Upper lobe of right lung (tissue), 1 donor: ENCODE data around the gene TROAP. TPM values are rescaled to one million over a fixed set of nuclear protein-coding genes. Genes with fewer than 3 reads are reported as not detected.

ENCODE experiments used
- ATAC-seq: fragments of 200-7000 bp; cut with Tn5 transposase; one replicate; pipeline ENCODE4 v1.9.1; 2020; ENCODE audit warnings: mild to moderate bottlenecking, moderate library complexity
- DNase-seq: peaks from one replicate; pipeline ENCODE4 v3.0.0-alpha.2; 2020
- H3K27ac ChIP-seq: fragments of 200-600 bp; one replicate; pipeline ENCODE4 v1.8.0; 2022
- H3K27me3 ChIP-seq: fragments of 200-600 bp; one replicate; pipeline ENCODE4 v1.8.0; 2022; ENCODE audit warnings: mild to moderate bottlenecking
- H3K36me3 ChIP-seq: fragments of 200-600 bp; one replicate; pipeline ENCODE4 v1.8.0; 2022
- H3K4me1 ChIP-seq: fragments of 200-600 bp; one replicate; pipeline ENCODE4 v1.8.0; 2022
- H3K4me3 ChIP-seq: fragments of 200-600 bp; one replicate; pipeline ENCODE4 v1.8.0; 2022; ENCODE audit warnings: mild to moderate bottlenecking
- H3K9me3 ChIP-seq: fragments of 200-600 bp; one replicate; pipeline ENCODE4 v1.8.0; 2022
- CTCF ChIP-seq: fragments of 200-600 bp; IDR thresholded peaks from one replicate; pipeline ENCODE4 v1.8.0; 2022; ENCODE audit warnings: antibody characterized with exemption
- intact Hi-C: fragments of 100-400 bp; cut with DNase I; formaldehyde crosslinking; loops from one replicate; pipeline ENCODE4 v1.11.0; 2022
- total RNA-seq: library from RNA; stranded (reverse); fragmentation: NEBNext Ultra II Directional; extraction: Animal tissue kit (Norgen Biotek cat#: 25700); gene quantifications from one replicate; pipeline ENCODE4 v1.2.1, GENCODE V29; 2021
- donor health status: DM: no; HTN: yes; CAD: no; lungs with severe emphysema.

The TROAP gene
- total RNA-seq, 1 donor from 2014 or later = 0.96 TPM

DNA sequence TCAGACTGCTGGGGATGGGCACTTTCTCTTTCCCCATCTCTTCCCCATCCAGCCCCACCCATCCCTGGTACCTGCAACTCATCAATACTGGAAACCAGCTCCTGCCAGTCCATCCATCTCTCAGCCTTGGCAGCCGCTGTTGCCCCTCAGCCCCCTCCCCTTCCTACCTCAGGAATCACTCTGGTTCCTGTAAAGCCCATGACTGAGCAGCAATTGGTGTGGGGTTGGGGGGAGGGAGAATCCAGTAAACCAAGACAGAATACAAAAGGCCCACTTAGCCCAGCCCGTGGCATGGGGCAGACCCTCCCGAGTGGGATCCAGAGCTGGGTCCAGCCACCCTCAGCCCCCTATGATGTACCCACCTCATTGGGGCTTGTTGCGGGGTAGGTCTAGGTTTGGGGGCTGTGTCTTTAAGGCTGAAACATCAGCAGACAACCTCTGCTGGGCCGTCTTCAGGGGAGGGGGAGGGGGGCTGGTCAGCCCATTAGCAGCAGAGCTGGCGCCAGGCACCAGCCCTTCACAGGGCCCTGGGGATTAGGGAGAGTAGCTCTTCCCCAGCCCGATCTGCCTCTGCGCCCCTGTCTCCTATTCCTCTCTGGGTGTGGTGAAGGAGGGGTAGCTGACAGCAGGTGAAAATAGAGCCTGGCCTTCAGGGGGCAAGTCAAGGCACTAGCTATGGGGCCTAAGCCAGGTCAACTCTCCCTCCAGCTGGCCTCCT lies 28.8 kb upstream of the TROAP start:
- Histone ChIP-seq H3K27me3 (peaks cover 50% of the 10 kb centered on the region), H3K4me3 (no peak overlapping the region), H3K36me3 (no peaks in the 10 kb centered on the region), H3K27ac (no peak overlapping the region), H3K9me3 (no peaks in the 10 kb centered on the region), H3K4me1 (peaks cover 21% of the 10 kb centered on the region)
- no peak for TF ChIP-seq CTCF
- DNase-seq = peak; percentile 46
- no peak for ATAC-seq
- intact Hi-C loops = no loop called here

DNA sequence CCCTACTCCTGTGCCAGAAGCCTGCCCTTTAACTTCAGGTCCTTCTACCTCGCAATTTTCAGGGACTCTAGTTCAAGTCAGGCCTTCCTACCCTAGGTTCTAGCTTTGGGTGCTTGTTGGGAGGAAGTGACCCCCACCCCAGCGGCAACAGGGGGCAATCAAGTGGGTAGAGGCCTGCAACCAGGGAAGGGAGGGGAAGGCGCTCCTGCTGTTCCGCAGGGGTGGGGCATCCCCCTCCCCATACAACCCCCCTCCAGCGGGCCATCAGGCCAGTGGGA lies 28.3 kb upstream of the TROAP start:
- no peak overlapping the region for H3K27ac ChIP-seq
- TF ChIP-seq CTCF = no peak
- H3K27me3 ChIP-seq = peaks cover 50% of the 10 kb centered on the region
- H3K9me3 ChIP-seq = no peaks in the 10 kb centered on the region
- DNase-seq (no peak), ATAC-seq (no peak)
- H3K4me3 ChIP-seq = no peak overlapping the region
- intact Hi-C loops = no loop called here
- peaks cover 21% of the 10 kb centered on the region for H3K4me1 ChIP-seq
- no peaks in the 10 kb centered on the region for H3K36me3 ChIP-seq

DNA sequence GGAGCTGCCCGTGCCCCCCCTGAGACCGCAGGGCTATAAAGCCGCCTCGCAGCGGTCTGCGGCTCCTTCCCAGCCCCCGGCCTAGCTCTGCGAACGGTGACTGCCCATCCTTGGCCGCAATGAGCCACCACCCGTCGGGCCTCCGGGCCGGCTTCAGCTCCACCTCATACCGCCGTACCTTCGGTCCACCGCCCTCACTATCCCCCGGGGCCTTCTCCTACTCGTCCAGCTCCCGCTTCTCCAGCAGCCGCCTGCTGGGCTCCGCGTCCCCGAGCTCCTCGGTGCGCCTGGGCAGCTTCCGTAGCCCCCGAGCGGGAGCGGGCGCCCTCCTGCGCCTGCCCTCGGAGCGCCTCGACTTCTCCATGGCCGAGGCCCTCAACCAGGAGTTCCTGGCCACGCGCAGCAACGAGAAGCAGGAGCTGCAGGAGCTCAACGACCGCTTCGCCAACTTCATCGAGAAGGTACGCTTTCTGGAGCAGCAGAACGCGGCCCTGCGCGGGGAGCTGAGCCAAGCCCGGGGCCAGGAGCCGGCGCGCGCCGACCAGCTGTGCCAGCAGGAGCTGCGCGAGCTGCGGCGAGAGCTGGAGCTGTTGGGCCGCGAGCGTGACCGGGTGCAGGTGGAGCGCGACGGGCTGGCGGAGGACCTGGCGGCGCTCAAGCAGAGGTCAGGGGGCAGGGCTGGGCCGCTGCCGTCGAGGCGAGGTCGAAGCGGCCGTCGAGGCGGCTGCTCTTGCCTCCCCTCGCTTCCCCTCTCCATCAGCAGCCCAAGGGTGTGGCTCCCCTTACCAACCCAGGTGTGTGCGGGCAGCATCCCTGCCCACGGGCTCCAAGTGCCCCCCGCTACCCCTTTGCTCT lies 27.7 kb upstream of the TROAP start, which contains the start of gene PRPH:
TSS of gene PRPH (plus strand) at position 66 of the 855 bp plus-strand sequence. CDS start at position 120, 54 bp downstream.
- ATAC-seq (no peak), DNase-seq (peak; percentile 66)

DNA sequence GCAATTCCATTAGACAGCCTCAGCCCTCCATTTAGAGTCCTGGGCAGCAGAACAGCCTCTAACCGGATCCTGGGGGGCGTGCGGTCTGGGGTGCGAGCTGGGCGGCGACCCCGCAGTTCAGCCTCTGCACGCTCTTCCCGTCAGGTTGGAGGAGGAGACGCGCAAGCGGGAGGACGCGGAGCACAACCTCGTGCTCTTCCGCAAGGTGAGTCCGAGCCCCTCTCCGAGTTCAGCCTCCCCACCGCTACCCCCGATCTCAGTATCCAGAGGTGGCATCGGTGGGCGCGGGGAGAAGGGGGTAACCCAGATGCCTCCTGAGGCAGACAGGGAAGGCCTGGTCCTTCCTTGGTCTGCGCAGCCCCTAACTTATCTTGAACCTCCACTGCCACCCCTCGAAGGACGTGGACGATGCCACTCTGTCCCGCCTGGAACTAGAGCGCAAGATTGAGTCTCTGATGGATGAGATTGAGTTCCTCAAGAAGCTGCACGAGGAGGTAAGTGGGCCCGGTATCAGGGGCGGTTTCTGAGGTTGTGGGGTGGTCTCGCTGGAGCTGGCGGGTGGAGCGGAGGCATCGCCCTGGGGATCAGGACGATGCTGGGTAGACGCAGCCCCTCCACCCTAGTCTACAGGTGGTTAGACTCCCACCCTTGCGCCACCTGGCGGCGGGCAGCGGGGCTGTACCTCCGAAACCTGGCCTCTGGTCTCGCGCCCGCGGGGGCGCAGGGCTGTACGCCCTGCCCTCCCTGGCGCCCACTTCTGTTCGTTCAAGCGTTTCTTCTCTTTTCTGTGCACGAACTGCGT lies 26.8 kb upstream of the TROAP start:
- H3K4me3 ChIP-seq = peak overlapping the region; percentile 21
- DNase-seq (peak; percentile 82), ATAC-seq (peak; percentile 73)
- H3K4me1 ChIP-seq = peaks cover 21% of the 10 kb centered on the region
- H3K27ac ChIP-seq = no peak overlapping the region
- intact Hi-C loops = no loop called here
- peaks cover 50% of the 10 kb centered on the region for H3K27me3 ChIP-seq
- H3K9me3 ChIP-seq = no peaks in the 10 kb centered on the region
- H3K36me3 ChIP-seq = no peaks in the 10 kb centered on the region
- TF ChIP-seq CTCF = peak; percentile 66

More for the DNA sequence above, 27.7 kb upstream of the TROAP start, which contains the start of gene PRPH:
- no peaks in the 10 kb centered on the region for H3K9me3 ChIP-seq
- TF ChIP-seq CTCF = no peak
- H3K27ac ChIP-seq = no peak within 1 kb of the TSS
- intact Hi-C loops = no loop called here
- H3K27me3 ChIP-seq = peaks cover 50% of the 10 kb centered on the region
- no peaks in the 10 kb centered on the region for H3K36me3 ChIP-seq
- no peak within 1 kb of the TSS for H3K4me3 ChIP-seq
- H3K4me1 ChIP-seq = peaks cover 21% of the 10 kb centered on the region

GRCh38 chr12:49296836-49297694 lies 26.0 kb upstream of the TROAP start:
- peaks cover 50% of the 10 kb centered on the region for H3K27me3 ChIP-seq
- peak; percentile 43 for ATAC-seq

More at GRCh38 chr12:49296836-49297694, 26.0 kb upstream of the TROAP start:
- DNase-seq = peak; percentile 74
- TF ChIP-seq CTCF = peak; percentile 2
- Histone ChIP-seq H3K9me3 (no peaks in the 10 kb centered on the region), H3K27ac (no peak overlapping the region), H3K36me3 (no peaks in the 10 kb centered on the region), H3K4me3 (peak overlapping the region; percentile 21), H3K4me1 (peaks cover 21% of the 10 kb centered on the region)
- intact Hi-C loops = no loop called here
